WTC11 (cell line): ENCODE measurements around the gene UBAC2. TPM values are rescaled to one million over a fixed set of nuclear protein-coding genes. Genes with fewer than 3 reads are reported as not detected.
A peak's percentile ranks its signal among the peaks of the same experiment; 100 is the strongest.

Experiments used
- ATAC-seq: fragments of 200-7000 bp; cut with Tn5 transposase; 2 replicates; pipeline ENCODE4 v1.10.0; 2021; ENCODE audit warnings: mild to moderate bottlenecking, moderate library complexity
- CTCF ChIA-PET: fragments of 300-600 bp; sonication (Branson Sonifier 250); formaldehyde crosslinking; loops from one replicate; lab custom pipeline; 2021; ENCODE audit warnings: antibody characterized with exemption; lab: Charles Lee
- POLR2A ChIA-PET: fragments of 350-600 bp; sonication (Branson Sonifier 250); formaldehyde crosslinking; loops from one replicate; lab custom pipeline; 2021; ENCODE audit warnings: antibody characterized with exemption; lab: Charles Lee
- DNase-seq: peaks from one replicate; pipeline ENCODE4 v3.0.0; 2021; ENCODE audit warnings: low spot score
- H3K27ac Mint-ChIP-seq: 2 replicates; pipeline ENCODE4 v1.8.0; 2021; ENCODE audit warnings: mixed read lengths
- H3K27me3 Mint-ChIP-seq: 2 replicates; pipeline ENCODE4 v1.8.0; 2021; ENCODE audit warnings: low read depth, mild to moderate bottlenecking, moderate library complexity, mixed read lengths
- H3K36me3 Mint-ChIP-seq: 2 replicates; pipeline ENCODE4 v1.8.0; 2021; ENCODE audit warnings: mixed read lengths
- H3K4me1 Mint-ChIP-seq: 2 replicates; pipeline ENCODE4 v1.8.0; 2022; ENCODE audit warnings: mixed read lengths
- H3K4me3 Mint-ChIP-seq: 2 replicates; pipeline ENCODE4 v1.8.0; 2021; ENCODE audit warnings: mild to moderate bottlenecking, moderate library complexity, mixed read lengths
- H3K9me3 Mint-ChIP-seq: 2 replicates; pipeline ENCODE4 v1.8.0; 2021; ENCODE audit warnings: mixed read lengths
- CREM ChIP-seq: sonication (generic); formaldehyde crosslinking; IDR thresholded peaks from 2 replicates; pipeline ENCODE4 v1.8.1; 2022; ENCODE audit warnings: mild to moderate bottlenecking, missing genetic modification reagents, moderate library complexity
- MXD4 ChIP-seq: fragments of 250-450 bp; sonication (Bioruptor Pico); IDR thresholded peaks from 2 replicates; pipeline ENCODE4 v1.8.0; 2021; ENCODE audit warnings: mild to moderate bottlenecking, moderate library complexity, borderline replicate concordance
- NR2C2 ChIP-seq: sonication (generic); formaldehyde crosslinking; IDR thresholded peaks from 2 replicates; pipeline ENCODE4 v1.8.0; 2022; ENCODE audit warnings: mild to moderate bottlenecking, missing genetic modification reagents
- NR3C1 ChIP-seq: sonication (generic); formaldehyde crosslinking; conservative IDR thresholded peaks from 2 replicates; pipeline ENCODE4 v1.8.1; 2023; ENCODE audit warnings: low read depth, mild to moderate bottlenecking, missing genetic modification reagents
- RELA ChIP-seq: sonication (generic); formaldehyde crosslinking; IDR thresholded peaks from 2 replicates; pipeline ENCODE4 v1.8.1; 2022; ENCODE audit warnings: missing genetic modification reagents, mild to moderate bottlenecking, borderline replicate concordance
- SMAD3 ChIP-seq: sonication (generic); formaldehyde crosslinking; IDR thresholded peaks from 2 replicates; pipeline ENCODE4 v1.8.0; 2022; ENCODE audit warnings: missing genetic modification reagents, mild to moderate bottlenecking, borderline replicate concordance
- TEAD4 ChIP-seq: sonication (generic); formaldehyde crosslinking; IDR thresholded peaks from 2 replicates; pipeline ENCODE4 v1.8.0; 2022; ENCODE audit warnings: mild to moderate bottlenecking, missing genetic modification reagents
- ZNF396 ChIP-seq: fragments of 250-450 bp; sonication (Bioruptor Pico); IDR thresholded peaks from 2 replicates; pipeline ENCODE4 v1.8.0; 2021; ENCODE audit warnings: mild to moderate bottlenecking, moderate library complexity, borderline replicate concordance
- total RNA-seq: library from RNA; stranded (reverse); gene quantifications from 3 replicates; pipeline ENCODE4 v1.2.3, GENCODE V29; 2021
- TF ChIP-seq, protein P1 (sequence below): sonication (generic); formaldehyde crosslinking; IDR thresholded peaks from 2 replicates; pipeline ENCODE4 v1.8.1; 2022; ENCODE audit warnings: low read depth, mild to moderate bottlenecking, moderate library complexity, missing genetic modification reagents, borderline replicate concordance
- TF ChIP-seq, protein P2 (sequence below): sonication (generic); formaldehyde crosslinking; IDR thresholded peaks from 2 replicates; pipeline ENCODE4 v1.8.0; 2022; ENCODE audit warnings: mild to moderate bottlenecking, missing genetic modification reagents
- TF ChIP-seq, protein P3 (sequence below): sonication (generic); formaldehyde crosslinking; IDR thresholded peaks from 2 replicates; pipeline ENCODE4 v1.8.1; 2023; ENCODE audit warnings: mild to moderate bottlenecking, missing genetic modification reagents, moderate library complexity
- TF ChIP-seq, protein P4 (sequence below): fragments of 250-450 bp; sonication (Bioruptor Pico); IDR thresholded peaks from 2 replicates; pipeline ENCODE4 v1.9.0; 2021; ENCODE audit warnings: mild to moderate bottlenecking, borderline replicate concordance
- TF ChIP-seq, protein P5 (sequence below): sonication (generic); formaldehyde crosslinking; IDR thresholded peaks from 2 replicates; pipeline ENCODE4 v1.8.0; 2023; ENCODE audit warnings: missing genetic modification reagents
- TF ChIP-seq, protein P6 (sequence below): sonication (generic); formaldehyde crosslinking; IDR thresholded peaks from 2 replicates; pipeline ENCODE4 v1.8.0; 2022; ENCODE audit warnings: mild to moderate bottlenecking, missing genetic modification reagents
- TF ChIP-seq, protein P7 (sequence below): fragments of 250-450 bp; sonication (Bioruptor Pico); IDR thresholded peaks from 2 replicates; pipeline ENCODE4 v2.1.2; 2022; ENCODE audit warnings: mild to moderate bottlenecking, moderate library complexity
- TF ChIP-seq, protein P8 (sequence below): sonication (generic); formaldehyde crosslinking; IDR thresholded peaks from 2 replicates; pipeline ENCODE4 v1.8.0; 2022; ENCODE audit warnings: mild to moderate bottlenecking, missing genetic modification reagents
- TF ChIP-seq, protein P9 (sequence below): sonication (generic); formaldehyde crosslinking; IDR thresholded peaks from 2 replicates; pipeline ENCODE4 v1.8.1; 2023; ENCODE audit warnings: mild to moderate bottlenecking, missing genetic modification reagents, borderline replicate concordance
- TF ChIP-seq, protein P10 (sequence below): fragments of 200-600 bp; IDR thresholded peaks from 2 replicates; pipeline ENCODE4 v1.8.0; 2022; ENCODE audit warnings: antibody characterized with exemption

The UBAC2 gene
- total RNA-seq, 1 experiment from 2014 or later: 64.7 TPM

DNA sequence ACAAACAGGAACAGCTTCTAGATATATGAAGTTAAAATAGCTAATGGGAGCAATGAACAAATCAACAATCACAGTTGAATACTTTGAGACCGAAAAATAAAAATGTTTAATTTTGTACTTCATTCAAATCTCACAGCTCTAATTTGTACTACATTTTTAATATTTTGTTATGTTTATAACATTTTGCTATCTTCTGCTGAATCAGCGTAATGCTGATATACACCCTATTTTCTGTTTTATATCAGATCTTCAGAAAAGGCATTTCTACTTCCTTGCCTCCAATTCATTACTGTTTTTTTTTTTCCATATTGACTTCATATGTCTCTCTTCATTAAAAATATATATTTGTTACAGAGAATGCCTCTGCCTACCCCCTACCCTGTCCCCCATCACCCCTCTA, 134.4 kb downstream of the UBAC2 start (continued):
- TF ChIP-seq MXD4 (CRISPR knock-in tag) (no peak), TEAD4 (CRISPR knock-in tag) (no peak)
- TF ChIP-seq, protein P1, sequence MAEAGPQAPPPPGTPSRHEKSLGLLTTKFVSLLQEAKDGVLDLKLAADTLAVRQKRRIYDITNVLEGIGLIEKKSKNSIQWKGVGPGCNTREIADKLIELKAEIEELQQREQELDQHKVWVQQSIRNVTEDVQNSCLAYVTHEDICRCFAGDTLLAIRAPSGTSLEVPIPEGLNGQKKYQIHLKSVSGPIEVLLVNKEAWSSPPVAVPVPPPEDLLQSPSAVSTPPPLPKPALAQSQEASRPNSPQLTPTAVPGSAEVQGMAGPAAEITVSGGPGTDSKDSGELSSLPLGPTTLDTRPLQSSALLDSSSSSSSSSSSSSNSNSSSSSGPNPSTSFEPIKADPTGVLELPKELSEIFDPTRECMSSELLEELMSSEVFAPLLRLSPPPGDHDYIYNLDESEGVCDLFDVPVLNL: no peak

DNA sequence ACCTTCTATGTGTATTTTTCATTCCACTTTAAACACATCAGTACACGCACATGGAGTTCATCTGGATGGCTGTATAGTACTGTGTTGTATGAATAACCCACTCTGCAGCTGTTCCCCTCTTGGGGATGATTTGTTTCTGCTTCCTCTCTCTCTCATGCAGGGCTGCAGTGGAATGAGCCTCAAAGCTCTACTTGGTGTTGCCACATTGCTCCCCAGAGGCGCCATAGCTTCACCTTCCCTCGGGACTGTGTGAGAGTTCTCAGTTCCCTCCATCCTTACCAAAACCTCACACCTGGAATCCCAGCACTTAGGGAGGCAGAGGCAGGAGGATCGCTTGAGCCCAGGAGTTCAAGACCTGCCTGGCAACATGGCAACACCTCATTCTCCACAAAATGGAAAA, 134.9 kb downstream of the UBAC2 start:
- Mint-ChIP-seq H3K36me3 (peaks cover 9% of the 10 kb centered on the region), H3K4me1 (peaks cover 13% of the 10 kb centered on the region), H3K9me3 (no peaks in the 10 kb centered on the region), H3K27me3 (no peaks in the 10 kb centered on the region), H3K27ac (no peak overlapping the region), H3K4me3 (no peak overlapping the region)
- CTCF ChIA-PET: no interaction called here
- ATAC-seq (peak; percentile 60), DNase-seq (no peak)
- POLR2A ChIA-PET: interaction anchor here (0.6 kb wide), 1 partner anchor 16 kb away, joined by 3 read pairs; no protein-coding TSS in a partner anchor
- TF ChIP-seq, protein P2, sequence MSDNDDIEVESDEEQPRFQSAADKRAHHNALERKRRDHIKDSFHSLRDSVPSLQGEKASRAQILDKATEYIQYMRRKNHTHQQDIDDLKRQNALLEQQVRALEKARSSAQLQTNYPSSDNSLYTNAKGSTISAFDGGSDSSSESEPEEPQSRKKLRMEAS (CRISPR knock-in tag): no peak
- TF ChIP-seq, protein P3, sequence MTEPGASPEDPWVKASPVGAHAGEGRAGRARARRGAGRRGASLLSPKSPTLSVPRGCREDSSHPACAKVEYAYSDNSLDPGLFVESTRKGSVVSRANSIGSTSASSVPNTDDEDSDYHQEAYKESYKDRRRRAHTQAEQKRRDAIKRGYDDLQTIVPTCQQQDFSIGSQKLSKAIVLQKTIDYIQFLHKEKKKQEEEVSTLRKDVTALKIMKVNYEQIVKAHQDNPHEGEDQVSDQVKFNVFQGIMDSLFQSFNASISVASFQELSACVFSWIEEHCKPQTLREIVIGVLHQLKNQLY (CRISPR knock-in tag): no peak
- TF ChIP-seq ZNF396 (CRISPR knock-in tag) (no peak), RELA (CRISPR knock-in tag) (no peak), NR3C1 (CRISPR knock-in tag) (no peak), TEAD4 (CRISPR knock-in tag) (no peak), CREM (CRISPR knock-in tag) (no peak), SMAD3 (CRISPR knock-in tag) (no peak), NR2C2 (CRISPR knock-in tag) (no peak)
- TF ChIP-seq, protein P4, sequence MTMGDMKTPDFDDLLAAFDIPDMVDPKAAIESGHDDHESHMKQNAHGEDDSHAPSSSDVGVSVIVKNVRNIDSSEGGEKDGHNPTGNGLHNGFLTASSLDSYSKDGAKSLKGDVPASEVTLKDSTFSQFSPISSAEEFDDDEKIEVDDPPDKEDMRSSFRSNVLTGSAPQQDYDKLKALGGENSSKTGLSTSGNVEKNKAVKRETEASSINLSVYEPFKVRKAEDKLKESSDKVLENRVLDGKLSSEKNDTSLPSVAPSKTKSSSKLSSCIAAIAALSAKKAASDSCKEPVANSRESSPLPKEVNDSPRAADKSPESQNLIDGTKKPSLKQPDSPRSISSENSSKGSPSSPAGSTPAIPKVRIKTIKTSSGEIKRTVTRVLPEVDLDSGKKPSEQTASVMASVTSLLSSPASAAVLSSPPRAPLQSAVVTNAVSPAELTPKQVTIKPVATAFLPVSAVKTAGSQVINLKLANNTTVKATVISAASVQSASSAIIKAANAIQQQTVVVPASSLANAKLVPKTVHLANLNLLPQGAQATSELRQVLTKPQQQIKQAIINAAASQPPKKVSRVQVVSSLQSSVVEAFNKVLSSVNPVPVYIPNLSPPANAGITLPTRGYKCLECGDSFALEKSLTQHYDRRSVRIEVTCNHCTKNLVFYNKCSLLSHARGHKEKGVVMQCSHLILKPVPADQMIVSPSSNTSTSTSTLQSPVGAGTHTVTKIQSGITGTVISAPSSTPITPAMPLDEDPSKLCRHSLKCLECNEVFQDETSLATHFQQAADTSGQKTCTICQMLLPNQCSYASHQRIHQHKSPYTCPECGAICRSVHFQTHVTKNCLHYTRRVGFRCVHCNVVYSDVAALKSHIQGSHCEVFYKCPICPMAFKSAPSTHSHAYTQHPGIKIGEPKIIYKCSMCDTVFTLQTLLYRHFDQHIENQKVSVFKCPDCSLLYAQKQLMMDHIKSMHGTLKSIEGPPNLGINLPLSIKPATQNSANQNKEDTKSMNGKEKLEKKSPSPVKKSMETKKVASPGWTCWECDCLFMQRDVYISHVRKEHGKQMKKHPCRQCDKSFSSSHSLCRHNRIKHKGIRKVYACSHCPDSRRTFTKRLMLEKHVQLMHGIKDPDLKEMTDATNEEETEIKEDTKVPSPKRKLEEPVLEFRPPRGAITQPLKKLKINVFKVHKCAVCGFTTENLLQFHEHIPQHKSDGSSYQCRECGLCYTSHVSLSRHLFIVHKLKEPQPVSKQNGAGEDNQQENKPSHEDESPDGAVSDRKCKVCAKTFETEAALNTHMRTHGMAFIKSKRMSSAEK: no peak
- TF ChIP-seq, protein P5, sequence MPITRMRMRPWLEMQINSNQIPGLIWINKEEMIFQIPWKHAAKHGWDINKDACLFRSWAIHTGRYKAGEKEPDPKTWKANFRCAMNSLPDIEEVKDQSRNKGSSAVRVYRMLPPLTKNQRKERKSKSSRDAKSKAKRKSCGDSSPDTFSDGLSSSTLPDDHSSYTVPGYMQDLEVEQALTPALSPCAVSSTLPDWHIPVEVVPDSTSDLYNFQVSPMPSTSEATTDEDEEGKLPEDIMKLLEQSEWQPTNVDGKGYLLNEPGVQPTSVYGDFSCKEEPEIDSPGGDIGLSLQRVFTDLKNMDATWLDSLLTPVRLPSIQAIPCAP (CRISPR knock-in tag): no peak
- TF ChIP-seq, protein P6, sequence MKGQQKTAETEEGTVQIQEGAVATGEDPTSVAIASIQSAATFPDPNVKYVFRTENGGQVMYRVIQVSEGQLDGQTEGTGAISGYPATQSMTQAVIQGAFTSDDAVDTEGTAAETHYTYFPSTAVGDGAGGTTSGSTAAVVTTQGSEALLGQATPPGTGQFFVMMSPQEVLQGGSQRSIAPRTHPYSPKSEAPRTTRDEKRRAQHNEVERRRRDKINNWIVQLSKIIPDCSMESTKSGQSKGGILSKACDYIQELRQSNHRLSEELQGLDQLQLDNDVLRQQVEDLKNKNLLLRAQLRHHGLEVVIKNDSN (CRISPR knock-in tag): no peak
- TF ChIP-seq, protein P7, sequence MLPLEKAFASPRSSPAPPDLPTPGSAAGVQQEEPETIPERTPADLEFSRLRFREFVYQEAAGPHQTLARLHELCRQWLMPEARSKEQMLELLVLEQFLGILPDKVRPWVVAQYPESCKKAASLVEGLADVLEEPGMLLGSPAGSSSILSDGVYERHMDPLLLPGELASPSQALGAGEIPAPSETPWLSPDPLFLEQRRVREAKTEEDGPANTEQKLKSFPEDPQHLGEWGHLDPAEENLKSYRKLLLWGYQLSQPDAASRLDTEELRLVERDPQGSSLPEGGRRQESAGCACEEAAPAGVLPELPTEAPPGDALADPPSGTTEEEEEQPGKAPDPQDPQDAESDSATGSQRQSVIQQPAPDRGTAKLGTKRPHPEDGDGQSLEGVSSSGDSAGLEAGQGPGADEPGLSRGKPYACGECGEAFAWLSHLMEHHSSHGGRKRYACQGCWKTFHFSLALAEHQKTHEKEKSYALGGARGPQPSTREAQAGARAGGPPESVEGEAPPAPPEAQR: no peak
- TF ChIP-seq, protein P8, sequence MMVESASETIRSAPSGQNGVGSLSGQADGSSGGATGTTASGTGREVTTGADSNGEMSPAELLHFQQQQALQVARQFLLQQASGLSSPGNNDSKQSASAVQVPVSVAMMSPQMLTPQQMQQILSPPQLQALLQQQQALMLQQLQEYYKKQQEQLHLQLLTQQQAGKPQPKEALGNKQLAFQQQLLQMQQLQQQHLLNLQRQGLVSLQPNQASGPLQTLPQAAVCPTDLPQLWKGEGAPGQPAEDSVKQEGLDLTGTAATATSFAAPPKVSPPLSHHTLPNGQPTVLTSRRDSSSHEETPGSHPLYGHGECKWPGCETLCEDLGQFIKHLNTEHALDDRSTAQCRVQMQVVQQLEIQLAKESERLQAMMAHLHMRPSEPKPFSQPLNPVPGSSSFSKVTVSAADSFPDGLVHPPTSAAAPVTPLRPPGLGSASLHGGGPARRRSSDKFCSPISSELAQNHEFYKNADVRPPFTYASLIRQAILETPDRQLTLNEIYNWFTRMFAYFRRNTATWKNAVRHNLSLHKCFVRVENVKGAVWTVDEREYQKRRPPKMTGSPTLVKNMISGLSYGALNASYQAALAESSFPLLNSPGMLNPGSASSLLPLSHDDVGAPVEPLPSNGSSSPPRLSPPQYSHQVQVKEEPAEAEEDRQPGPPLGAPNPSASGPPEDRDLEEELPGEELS (CRISPR knock-in tag): no peak
- TF ChIP-seq, protein P9, sequence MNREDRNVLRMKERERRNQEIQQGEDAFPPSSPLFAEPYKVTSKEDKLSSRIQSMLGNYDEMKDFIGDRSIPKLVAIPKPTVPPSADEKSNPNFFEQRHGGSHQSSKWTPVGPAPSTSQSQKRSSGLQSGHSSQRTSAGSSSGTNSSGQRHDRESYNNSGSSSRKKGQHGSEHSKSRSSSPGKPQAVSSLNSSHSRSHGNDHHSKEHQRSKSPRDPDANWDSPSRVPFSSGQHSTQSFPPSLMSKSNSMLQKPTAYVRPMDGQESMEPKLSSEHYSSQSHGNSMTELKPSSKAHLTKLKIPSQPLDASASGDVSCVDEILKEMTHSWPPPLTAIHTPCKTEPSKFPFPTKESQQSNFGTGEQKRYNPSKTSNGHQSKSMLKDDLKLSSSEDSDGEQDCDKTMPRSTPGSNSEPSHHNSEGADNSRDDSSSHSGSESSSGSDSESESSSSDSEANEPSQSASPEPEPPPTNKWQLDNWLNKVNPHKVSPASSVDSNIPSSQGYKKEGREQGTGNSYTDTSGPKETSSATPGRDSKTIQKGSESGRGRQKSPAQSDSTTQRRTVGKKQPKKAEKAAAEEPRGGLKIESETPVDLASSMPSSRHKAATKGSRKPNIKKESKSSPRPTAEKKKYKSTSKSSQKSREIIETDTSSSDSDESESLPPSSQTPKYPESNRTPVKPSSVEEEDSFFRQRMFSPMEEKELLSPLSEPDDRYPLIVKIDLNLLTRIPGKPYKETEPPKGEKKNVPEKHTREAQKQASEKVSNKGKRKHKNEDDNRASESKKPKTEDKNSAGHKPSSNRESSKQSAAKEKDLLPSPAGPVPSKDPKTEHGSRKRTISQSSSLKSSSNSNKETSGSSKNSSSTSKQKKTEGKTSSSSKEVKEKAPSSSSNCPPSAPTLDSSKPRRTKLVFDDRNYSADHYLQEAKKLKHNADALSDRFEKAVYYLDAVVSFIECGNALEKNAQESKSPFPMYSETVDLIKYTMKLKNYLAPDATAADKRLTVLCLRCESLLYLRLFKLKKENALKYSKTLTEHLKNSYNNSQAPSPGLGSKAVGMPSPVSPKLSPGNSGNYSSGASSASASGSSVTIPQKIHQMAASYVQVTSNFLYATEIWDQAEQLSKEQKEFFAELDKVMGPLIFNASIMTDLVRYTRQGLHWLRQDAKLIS (CRISPR knock-in tag): no peak
- TF ChIP-seq, protein P10, sequence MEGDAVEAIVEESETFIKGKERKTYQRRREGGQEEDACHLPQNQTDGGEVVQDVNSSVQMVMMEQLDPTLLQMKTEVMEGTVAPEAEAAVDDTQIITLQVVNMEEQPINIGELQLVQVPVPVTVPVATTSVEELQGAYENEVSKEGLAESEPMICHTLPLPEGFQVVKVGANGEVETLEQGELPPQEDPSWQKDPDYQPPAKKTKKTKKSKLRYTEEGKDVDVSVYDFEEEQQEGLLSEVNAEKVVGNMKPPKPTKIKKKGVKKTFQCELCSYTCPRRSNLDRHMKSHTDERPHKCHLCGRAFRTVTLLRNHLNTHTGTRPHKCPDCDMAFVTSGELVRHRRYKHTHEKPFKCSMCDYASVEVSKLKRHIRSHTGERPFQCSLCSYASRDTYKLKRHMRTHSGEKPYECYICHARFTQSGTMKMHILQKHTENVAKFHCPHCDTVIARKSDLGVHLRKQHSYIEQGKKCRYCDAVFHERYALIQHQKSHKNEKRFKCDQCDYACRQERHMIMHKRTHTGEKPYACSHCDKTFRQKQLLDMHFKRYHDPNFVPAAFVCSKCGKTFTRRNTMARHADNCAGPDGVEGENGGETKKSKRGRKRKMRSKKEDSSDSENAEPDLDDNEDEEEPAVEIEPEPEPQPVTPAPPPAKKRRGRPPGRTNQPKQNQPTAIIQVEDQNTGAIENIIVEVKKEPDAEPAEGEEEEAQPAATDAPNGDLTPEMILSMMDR: no peak
